Stimulated activated CD4-positive, alpha-beta T cell treated with anti-CD3 and anti-CD28 coated beads, Interleukin-1b, Interleukin-23, amount 100 ng/mL, for 48 hours (primary cell): ENCODE results near the gene TLL1.

ENCODE experiments used
- DNase-seq: peaks from one replicate; pipeline ENCODE4 v3.0.0-alpha.2; 2020

Gene TLL1

GRCh38 chr4:165982934-165983333 lies 109.9 kb downstream of the TLL1 start:
- DNase-seq, result no peak

DNA sequence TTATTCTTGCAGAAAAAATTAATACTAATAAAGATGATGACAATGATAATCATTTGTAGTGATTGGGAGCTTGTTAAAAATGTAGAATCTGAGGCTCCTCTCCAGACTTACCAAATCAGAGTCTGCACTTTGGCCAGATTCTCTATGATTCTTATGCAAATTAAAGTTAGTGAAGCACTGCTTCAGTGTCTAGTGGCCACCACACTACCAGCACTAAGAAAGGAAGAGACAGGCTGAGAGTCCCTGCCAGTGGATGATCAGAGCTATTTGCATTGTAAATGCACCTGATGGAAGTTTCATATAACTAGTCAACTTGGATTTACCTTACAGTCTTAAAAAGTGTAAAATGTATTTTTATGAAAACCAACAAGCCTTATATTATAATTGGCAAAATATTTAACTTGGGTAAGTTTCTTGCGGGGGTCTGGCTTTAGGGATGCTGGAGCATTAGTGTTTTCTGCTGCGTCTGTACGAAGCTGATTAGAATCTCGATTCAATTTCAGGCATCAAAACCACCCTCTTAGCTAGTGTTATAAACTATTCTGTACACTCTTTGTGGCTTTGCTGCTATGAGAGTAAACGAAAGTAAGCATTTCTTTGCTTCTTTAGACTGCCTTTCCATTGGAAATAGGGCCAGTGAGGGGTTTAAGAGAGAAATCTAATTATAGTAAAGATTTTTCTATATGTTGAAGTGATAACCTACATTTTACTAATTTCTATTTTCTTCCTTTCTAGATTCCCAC lies 114.1 kb downstream of the TLL1 start:
- DNase-seq, result no peak

DNA sequence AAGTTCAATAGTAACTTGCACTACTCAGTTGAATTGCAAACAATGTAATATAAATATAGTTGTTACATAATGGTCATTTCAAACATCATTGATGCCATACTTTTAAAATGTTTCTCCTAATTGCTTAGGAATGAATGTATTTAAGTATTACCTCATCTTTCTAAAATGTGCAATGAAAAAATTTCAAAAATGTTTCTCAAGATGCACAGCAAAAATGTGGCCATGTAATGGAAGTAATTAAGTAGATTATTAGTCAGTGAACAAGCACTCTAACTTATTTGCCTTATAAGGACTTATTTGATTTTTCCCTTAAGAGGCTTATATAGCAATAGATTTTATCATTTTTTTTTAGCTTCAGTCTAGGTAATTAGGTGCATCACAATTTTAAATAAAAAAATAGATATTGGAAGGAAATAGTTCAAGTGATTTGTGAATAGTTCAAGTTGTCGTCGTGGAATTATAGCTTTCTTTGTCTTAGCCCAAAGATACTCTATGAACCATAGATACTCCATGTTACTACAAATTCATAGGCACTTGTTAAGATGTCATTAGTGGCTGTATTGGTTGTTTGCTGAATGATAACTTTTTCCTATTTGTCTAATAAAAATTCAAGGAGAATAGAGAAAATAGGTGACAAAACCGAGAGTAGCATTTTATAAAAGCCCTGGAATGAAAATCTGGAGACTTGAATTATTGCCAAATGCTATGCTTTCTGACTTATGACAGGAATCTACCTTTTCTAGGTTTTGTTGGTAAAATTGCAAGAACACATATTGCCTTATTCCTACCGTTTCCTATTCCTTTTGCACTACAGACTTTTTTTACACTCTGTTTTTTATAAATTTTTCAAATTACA lies 118.5 kb downstream of the TLL1 start:
- no peak for DNase-seq

DNA sequence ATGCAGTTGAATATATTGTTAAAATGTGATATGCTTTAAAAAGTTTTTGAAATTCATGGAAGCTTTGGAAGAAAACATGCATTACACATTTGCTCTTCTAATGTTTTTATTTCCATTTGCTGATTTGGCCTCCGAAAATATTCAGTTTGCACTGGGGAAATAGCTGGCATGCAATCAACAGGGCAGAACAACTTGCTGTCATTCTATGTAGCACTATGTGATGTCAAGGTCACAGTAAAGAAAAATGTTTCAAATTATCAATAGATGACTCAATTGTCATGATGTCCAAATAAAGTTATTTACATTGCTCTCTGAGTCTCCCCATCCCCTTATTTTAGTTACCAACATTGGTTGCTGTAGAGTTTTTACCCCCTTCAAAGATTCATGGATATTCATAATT lies 119.2 kb downstream of the TLL1 start:
- no peak for DNase-seq

- no peak for DNase-seq
Observed at GRCh38 chr4:165994701-165995100, 121.7 kb downstream of the TLL1 start.

GRCh38 chr4:166003811-166004210 lies 130.8 kb downstream of the TLL1 start:
- no peak for DNase-seq

DNA sequence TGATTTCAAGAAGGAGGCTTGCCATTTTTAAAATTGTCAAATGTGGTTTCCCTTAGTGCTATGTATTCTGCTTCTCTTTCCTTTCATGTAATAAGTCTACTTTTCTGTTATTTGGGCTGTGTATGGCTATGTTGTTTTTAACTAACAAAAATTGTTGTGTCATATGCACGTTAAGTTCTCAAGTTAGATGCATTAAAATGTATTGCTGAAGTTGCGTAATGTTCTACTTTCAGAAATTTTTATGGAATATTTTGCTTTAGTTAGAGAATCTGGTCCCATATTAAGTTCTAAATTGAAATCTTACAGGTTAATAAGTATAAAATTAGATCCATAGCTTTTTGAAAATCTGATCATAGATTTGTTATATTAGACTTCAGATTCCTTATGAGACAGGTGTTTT lies 133.2 kb downstream of the TLL1 start:
- DNase-seq, result no peak

- no peak for DNase-seq
Observed at GRCh38 chr4:166008510-166008909, 135.5 kb downstream of the TLL1 start.

DNA sequence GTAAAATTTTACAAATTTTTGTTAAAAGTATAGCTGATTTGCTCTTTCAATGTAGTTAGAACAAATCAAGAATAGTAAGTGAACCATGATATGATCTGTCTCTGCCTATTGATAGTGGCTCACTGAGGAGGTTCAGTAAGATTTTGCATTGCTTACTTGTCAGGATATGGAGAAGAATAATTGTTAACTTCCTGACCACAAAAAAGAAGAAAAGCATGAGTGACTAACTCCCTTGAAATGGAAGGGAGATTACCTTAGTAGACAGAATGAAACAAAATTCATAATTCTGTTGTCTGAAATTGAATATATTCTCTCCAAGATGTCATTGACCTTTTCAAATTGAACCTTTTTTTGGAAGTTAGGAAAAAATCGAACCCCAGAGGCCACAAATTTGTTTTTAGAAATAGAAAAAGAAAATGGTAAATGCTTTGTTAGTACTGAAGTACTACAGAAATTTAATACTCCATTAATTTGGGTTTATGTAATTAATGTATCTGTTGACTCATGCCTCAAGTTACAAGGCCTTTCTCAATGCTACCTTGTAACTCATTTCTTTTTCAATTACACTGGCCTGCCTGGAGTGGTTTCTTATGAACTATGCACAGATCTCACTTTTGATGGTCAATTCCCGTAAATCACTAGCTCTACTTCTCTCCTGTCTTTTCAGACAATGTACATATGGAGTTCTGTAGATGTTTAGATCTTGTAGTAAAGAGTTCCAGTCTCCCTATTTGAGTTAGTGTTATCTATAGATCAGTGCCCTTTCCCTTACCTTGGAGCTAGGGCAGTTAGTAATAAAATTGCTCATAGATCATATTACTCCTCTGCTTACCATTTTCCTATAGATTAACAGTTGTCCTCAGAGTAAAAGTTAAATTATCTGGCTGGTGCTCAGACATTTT lies 139.3 kb downstream of the TLL1 start:
- DNase-seq, result no peak

GRCh38 chr4:166014411-166014810 lies 141.4 kb downstream of the TLL1 start:
- no peak for DNase-seq

DNA sequence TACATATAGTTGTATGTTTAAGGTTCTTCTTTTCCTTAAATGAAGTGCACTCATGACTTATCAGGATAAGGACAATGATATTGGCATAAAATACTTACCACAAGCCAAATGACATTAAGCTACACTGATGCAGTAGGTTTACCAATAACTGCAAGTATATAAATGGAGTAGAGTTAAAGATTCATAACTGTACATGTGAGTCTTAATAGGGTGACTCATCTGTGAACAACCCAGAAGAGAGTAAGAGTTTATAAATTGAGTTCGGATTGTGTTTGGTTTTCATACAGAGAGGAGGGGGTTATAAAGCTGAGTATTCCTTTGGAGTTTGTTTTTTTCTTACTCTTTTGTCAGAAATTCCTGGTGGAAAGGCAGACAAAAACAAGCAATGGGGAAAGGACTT lies 144.8 kb downstream of the TLL1 start:
- DNase-seq, result no peak

DNA sequence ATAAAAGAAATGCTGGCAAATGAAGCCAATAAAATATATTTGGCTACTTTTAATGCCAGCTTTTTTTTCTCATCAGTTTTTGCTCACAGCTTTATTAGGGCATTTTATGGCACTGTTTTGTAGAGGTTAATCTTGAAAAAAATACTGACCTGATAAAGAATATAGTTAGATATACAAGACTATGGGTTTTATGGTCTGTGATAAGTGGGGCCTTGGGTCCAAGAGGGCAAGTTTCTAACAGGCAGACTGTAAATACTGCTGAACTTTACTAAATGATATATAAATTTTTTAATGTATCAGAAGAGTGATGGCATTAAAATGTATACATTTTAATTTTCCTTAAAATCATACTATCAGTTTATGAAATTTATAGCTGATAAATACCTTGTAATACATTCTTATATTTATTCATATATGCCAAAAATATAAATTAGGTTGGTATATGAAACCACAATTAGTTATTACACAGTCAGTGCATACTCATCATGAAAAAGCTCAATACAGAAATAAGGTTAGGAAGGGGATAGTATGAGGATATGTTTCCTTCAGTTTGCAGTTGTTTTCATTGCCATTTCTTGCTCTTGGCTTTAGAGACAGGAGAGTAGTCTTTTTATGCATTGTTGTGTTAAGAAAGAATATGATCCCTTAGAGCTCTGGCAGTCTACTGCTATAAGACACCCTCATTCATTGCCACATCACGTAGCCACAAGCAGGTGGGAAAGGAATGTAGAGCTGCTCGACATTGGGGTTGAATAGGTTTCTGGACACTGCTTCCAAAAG lies 146.6 kb downstream of the TLL1 start:
- DNase-seq, result no peak

DNA sequence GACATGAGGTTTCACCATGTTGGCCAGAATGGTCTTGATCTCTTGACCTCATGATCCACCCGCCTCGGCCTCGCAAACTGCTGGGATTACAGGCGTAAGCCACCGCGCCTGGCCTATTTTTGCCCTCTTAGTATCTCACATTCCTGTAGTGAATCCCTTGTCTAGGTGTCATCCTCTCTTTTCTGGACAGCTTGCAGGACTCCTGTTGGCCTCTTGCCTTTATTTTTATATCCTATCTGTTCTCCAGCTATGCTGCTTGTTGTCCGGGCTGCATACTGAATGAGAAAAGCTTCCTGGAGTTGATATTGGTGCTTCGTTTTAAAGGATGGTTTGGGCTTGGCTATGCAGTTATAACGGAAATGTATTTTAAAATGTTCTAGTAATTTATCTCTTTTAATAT lies 148.6 kb downstream of the TLL1 start:
- DNase-seq, result no peak

DNA sequence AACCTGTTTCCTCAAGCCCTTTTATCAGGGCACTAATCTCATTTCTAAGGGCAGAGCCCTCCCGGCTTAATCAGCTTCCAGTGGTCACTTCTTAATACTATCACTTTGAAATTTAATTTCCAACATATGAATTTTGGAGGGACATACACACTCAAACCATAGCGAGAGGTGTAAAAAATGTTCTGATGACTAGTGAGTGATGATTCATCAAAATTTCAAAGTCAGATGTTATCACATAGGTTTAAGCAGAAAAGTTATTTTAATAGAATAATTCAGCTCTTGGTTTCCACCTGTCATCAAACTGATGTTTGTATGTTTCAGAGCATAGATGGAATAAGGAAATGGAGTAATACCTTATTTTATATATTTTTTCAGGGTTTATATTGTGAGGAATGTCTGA lies 161.9 kb downstream of the TLL1 start:
- no peak for DNase-seq

DNA sequence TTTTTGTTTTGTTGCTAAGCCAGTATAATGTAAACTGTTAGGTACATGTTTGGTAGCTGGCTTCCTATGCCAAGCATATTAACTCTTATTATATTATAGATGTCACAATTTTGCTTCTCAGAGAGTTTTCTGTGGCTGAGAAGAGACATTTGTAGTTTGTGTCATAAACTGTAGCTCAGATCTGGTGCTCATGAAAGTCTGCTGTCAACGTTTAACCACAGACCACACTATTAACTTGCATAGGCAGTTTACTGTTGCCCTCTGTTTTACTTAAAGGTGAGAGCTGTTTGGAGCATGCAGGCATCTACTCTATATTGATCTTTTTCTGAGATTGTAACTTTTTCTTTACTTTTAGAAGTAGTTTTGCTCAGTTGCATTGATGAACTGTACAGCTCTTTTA lies 166.8 kb downstream of the TLL1 start:
- no peak for DNase-seq

DNA sequence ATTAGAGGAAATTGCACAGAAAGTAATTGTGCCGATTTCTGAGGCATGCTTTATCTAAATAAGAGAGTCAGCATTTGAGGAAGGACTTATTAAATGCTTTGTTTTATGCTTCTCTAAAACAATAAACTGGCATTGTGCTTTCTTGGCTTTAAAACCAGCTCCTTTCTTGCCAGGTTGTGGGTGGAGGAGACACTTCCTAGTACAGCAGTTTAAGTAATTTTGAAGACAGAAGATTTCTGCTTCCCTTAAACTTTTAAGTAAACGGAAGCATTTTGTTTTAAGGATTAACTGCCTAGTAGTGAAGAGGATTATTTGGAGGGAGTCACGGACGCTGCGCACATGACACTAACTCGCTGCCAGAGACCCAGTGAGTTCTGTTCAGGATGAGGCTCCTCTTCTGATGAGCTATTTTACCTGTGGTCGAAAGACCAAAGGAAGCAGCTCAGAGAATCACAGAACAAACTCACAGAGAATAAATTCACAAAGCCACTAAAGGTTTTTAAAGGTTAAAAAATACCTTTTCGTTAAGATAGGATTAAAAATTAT lies 169.5 kb downstream of the TLL1 start:
- DNase-seq, result no peak

GRCh38 chr4:166043801-166044200 lies 170.8 kb downstream of the TLL1 start:
- DNase-seq, result no peak

- no peak for DNase-seq
Observed at GRCh38 chr4:166044871-166045270, 171.8 kb downstream of the TLL1 start.

GRCh38 chr4:166045457-166045856 lies 172.4 kb downstream of the TLL1 start:
- no peak for DNase-seq

- DNase-seq, result no peak
Observed at GRCh38 chr4:166049036-166049435, 176.0 kb downstream of the TLL1 start.

DNA sequence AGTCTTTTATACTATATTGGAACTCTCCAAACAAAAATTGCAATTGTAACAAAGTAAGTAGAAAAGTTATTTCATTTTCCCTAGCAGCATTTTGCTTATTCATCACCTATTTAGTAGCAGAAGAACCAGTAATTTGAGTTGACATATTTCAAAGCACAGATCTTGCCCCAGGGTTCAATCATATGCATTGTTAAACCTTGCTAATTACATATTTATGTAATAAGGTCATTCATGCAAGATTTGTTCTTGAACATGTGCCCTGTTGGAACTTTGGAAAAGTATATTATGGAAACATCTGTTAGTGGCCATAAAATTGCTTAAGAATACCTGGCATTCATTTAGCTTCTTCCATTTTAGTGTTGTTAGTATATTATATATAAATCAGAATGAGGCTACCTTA lies 191.7 kb downstream of the TLL1 start:
- no peak for DNase-seq

GRCh38 chr4:166065324-166065723 lies 192.3 kb downstream of the TLL1 start:
- DNase-seq, result no peak
